Activated CD4-positive, alpha-beta T cell treated with anti-CD3 and anti-CD28 coated beads for 24 hours (primary cell): ENCODE measurements around the gene TPSB2.

Experiments
- DNase-seq, 2 donors: peaks; one replicate each; pipeline ENCODE4 v3.0.0-alpha.2; 2020; ENCODE audit warnings: low read depth in 2 of 2

TPSB2 gene

DNA sequence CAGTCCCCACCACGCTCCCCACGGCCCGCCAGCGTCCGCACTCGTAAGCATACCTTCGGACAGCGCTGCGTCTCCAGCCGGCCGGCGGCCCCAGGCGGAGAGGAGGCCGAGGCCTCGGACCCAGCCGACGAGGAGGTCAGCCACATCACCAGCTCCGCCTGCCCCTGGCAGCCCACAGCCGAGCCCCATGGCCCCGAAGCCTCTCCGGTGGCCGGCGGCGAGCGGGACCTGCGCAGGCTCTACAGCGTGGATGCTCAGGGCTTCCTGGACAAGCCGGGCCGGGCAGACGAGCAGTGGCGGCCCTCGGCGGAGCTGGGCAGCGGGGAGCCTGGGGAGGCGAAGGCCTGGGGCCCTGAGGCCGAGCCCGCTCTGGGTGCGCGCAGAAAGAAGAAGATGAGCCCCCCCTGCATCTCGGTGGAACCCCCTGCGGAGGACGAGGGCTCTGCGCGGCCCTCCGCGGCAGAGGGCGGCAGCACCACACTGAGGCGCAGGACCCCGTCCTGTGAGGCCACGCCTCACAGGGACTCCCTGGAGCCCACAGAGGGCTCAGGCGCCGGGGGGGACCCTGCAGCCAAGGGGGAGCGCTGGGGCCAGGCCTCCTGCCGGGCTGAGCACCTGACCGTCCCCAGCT is 9.8 kb downstream of the TPSB2 start:
- DNase-seq, result no peak

DNA sequence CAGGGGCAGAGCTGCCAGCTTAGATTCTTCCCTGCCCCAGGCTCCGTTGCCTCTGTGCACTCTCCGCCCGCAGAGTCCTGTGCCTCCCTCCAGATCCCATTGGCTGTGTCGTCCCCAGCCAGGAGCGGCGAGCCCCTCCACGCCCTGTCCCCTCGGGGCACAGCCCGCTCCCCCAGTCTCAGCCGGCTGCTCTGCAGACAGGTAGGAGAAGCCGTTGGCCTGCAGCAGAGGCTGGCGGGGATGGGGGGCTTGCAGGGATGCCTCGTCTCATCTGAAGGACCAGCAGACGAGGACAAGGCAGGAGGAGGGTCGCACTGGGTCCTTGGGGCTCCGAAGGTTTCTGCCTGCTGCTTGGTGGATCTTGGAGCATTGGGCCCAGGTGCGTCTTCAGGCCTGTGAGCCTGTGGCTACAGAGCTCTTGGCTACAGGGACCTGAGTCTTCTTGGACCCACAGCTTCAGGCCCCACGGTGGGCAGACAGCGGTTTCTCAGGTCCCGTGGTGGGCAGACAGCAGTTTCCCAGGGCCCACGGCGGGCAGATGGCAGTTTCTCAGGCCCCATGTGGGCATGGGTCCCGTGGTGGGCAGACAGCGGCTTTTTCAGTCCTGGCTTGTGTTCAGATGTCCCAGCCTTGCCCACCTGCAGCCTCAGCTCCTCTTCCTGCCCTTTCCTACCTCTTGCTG is 10.9 kb downstream of the TPSB2 start:
- DNase-seq, result no peak

DNA sequence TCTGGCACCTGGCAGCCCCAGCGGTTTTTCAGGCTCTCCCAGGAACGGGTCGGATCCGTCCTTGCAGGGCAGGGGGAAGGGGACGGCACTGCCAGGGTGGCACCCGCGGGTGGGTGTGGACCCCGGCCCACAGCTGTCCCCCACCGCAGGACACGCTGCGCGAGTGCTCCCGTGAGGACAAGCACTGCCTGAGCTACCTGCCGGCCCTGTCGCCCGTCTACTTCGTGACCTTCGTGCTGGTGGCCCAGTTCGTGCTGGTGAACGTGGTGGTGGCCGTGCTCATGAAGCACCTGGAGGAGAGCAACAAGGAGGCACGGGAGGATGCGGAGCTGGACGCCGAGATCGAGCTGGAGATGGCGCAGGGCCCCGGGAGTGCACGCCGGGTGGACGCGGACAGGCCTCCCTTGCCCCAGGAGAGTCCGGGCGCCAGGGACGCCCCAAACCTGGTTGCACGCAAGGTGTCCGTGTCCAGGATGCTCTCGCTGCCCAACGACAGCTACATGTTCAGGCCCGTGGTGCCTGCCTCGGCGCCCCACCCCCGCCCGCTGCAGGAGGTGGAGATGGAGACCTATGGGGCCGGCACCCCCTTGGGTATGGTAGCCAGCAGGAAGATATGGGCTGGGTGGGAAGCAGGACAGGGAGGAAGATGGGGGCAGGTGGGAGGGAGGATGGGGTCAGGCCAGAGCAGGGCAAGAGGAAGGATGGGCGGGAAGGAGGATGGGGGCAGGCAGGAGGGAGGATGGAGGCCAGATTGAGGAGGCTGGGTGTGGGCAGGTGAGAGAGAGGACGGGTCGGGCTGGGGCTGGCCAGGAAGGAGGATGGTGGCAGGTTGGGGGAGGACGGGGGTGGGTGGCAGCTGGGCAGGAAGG is 11.7 kb downstream of the TPSB2 start:
- no peak for DNase-seq

DNA sequence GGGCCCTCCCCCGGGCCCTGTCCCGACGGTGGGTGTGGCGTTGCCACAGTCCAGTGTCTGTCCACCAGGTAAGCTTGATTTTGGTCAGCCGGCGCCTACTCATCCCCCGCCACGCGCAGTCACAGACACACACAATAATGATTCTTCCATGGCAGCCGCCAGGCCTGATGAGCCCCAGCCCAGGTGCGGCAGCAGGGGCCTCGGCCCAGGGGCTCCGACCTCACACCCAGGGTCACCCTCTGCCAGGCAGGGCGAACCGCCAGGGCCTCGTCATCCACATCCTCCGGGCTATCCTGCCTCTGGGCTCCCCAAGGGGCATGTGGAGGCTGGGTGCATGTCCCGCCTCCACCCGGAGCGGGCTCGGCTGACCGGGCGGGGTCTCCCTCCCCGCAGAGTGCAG is 12.5 kb downstream of the TPSB2 start:
- DNase-seq, result no peak

DNA sequence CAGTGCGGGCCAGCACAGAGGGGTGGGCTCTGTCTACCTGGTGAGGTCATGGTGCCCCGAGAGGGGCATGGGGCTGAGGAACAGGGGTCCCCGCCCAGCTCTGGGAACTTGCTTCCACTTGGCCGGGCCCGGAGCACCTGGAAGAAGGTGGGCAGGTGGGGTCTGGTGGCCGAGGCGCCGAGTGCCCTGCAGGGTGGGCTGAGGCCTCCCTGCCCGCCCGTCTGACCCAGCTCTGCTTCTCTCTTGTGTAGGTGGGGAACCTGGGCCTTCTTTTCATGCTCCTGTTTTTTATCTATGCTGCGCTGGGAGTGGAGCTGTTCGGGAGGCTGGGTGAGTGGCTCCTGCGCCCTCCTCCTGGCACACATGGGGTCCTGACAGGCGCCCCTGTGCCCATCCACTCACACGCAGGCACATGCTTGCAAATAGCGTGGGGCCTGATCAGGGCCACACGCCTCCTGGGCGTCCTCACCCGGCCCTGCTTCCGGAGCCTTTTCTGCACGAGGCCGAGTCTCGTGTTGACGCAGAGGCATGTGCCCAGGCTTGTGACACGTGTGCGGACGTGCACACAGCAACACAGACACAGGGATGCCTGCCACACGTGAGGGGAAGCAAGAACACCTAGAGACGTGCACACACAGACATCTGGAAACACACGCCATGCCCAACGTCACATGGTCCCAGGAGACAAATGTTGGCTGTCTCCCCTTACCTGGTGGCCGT is 13.1 kb downstream of the TPSB2 start:
- no peak for DNase-seq

DNA sequence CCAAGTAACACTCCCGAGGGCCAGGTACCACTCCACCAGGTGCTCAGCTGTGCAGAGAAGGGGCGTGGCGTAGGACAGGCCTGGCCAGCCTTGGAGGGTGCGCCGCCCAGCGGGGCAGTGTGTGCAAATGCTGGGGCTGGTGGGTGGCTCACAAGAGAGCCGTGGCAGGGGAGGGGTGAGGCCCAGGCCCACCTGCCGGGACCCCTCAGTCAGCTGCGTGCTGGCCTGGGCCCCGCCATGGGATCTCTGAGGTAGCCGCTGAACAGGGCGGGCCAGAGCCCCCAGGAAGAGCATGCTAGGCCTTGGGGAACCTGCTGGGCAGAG is 13.7 kb downstream of the TPSB2 start:
- DNase-seq, result no peak

DNA sequence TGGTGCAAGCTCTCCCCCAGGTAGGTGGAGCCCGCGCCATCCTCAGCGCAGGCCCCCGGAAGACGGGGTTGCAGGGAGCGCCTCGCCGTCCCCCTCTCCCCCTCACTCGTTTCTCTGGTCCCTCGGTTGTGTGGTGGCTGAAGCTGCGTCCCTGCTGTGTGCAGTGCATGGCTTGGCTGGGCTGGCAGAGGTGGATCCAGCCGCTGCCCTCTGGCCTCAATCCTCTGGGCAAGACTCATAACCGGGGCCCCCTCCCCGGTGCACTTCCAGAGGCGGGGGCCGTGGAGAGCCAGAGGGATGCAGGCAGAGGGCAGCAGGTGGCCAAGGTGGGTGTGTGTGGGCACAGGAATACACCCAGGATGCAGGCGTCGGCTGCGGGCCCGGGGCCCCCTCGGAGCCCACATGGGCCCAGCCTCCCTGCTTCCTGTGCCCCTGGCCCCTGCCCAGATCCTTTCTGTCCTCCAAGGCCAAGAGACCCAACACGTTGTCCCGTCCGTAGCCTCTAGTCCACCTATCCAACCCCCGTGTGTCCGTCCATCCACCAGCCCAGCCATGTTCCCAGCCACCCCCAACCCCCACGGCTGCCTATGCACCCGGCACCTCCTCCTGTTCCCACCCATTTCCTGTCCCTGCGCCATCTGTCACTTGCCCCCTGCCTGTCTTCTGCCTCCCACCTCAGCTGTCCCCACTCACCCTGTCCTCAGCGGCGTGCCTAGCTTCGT is 14.2 kb downstream of the TPSB2 start:
- DNase-seq, result no peak

DNA sequence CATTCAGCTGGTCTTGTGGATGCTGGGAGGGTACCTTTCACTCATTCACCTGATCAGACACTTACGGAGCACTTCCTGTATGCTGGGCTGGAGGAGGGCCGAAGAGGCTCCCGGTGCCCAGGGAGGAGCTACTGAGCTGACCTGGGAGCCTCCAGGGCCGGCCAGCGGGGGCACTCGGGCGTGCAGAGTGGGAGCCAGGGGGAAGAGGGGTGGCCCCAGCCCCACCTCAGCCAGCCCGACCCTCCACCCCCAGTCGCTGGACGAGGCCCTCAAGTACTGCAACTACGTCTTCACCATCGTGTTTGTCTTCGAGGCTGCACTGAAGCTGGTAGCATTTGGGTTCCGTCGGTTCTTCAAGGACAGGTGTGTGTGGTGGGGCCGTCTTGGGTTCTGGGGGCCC is 15.3 kb downstream of the TPSB2 start:
- no peak for DNase-seq

DNA sequence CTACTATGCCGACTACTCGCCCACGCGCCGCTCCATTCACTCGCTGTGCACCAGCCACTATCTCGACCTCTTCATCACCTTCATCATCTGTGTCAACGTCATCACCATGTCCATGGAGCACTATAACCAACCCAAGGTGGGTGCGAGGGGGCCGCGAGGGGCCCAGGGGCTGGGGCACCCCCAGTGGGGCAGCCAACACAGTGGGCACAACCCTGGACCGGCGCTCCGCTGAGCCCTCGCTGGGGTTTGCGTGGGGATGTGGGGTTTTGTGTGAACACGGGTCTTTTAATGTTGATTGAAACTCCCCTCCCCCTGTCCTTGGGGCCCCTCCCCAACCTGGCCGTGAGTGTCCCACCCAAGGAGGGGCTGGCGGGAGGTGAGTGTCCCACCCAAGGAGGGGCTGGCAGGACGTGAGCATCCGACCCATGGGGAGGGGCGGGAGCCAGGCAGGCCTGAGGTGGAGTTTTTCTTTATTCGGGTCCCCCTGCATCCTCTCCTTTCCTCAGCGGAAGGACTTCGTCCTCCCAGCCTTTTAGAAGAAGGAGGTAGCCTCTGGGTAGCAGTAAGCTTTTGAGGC is 16.1 kb downstream of the TPSB2 start:
- DNase-seq, result no peak

DNA sequence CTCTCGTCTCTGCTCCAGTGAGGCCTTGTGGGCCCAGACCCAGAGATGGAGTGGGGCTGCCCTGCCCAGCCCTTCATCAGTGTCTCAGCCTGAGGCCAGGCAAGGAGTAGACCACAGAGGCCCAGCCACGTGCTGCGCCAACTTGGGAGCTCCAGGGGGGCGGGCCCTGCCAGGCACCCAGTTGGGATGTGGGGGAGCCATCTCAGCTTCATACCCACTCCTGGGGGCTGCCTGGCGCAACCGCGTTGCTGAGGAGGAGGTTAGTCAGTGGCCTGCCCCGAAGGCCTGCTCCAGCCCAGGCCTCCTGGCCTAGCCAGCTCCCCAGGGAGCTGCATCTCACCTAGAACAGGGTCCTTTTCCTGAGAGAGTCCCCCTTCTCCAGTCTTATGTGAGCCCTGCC is 16.8 kb downstream of the TPSB2 start:
- no peak for DNase-seq

DNA sequence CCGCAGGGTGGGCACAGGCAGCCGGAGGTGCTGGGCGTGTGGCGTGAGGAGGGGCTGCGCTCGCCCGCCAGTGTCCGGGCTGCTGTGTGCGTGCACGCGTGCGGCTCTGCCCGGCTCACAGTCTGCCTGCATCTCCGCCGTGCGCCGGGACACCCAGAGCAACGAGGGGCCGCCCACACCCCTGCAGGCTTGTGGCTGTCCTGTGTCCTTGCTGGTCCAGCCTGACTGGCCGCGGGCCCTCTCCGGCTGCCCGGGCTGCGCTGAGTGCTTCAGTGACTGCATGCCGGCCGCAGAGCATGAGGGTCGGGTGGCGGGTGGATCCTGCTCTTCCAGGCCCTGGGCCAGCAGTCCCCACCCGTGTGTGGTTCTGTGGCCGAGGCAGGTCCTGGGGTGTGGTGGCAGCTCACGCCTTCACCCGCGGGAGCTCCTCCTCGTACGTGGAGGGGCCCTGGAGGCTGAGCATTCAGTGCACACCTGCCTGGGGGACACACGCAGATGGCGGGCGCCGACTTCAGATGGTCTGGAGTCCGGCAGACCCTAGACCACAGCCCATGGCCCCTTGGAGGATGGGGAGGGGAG is 17.3 kb downstream of the TPSB2 start:
- no peak for DNase-seq

DNA sequence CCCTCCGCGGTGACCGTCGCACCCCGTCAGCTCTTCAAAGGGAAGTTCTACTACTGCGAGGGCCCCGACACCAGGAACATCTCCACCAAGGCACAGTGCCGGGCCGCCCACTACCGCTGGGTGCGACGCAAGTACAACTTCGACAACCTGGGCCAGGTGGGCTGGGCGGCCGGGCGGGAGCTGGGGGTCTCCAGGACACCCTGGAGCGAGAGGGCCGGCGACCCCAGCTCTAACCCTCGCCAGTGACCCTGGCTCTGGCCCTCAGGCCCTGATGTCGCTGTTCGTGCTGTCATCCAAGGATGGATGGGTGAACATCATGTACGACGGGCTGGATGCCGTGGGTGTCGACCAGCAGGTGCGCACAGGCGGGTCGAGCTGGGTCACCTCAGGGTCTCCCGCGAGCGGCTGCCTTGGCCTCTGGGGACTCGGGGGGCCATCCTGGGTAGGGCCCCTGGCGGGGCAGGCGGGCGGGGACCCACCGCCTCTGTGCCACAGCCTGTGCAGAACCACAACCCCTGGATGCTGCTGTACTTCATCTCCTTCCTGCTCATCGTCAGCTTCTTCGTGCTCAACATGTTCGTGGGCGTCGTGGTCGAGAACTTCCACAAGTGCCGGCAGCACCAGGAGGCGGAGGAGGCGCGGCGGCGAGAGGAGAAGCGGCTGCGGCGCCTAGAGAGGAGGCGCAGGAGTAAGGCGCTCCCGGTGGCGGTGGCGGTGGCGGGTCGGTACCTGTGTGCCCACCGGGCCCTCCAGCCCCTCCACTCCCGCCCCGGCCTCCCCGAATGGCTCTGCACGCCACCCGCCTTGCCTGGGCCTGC is 18.3 kb downstream of the TPSB2 start:
- no peak for DNase-seq

DNA sequence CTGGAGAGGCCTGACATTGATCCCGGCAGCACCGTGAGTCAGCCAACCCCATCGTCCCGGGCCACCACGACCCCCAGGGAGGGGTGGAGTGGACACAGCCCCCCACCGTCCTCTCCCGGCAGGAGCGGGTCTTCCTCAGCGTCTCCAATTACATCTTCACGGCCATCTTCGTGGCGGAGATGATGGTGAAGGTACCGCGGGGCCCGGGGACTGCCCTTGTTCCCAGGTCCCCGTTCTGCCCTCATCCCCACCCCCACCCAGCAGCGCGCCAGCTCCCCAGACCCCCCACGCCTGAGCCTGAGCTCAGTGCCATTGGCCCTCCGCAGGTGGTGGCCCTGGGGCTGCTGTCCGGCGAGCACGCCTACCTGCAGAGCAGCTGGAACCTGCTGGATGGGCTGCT is 19.5 kb downstream of the TPSB2 start:
- no peak for DNase-seq

DNA sequence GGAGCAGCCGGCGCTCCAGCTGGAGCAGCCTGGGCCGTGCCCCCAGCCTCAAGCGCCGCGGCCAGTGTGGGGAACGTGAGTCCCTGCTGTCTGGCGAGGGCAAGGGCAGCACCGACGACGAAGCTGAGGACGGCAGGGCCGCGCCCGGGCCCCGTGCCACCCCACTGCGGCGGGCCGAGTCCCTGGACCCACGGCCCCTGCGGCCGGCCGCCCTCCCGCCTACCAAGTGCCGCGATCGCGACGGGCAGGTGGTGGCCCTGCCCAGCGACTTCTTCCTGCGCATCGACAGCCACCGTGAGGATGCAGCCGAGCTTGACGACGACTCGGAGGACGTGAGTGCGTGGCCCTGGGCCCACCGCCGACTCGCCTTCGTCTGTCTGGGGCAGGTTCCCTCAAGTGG is 20.9 kb downstream of the TPSB2 start:
- no peak for DNase-seq

DNA sequence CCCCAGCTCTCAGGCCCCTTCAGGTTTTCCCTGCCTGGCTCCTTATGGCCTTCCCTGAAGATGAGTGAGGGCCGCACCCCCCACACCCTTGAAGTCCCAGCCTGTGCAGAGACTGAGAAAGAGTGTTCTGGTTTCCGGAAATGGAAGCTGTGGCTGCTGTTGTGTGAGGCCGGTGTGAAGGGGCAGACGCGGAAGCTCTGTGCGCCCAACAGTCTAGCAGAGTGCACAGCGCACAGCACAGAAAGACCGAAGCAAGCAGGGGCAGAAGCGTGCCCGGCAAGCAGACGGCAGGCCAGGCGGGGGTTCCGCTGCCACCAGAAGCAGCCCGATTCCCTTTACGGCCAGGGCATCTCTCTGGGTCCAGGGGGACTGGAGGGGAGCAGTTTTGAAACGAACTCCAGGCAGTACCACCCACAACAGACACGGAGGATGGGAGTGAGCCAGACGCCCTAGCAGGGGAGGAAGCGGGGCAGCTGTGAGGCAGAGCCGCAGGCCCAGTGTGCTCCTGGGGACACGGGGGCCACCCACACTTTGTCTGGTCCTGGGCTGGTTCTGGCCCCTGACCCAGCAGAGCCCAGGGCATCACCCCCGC is 21.6 kb downstream of the TPSB2 start:
- DNase-seq, result no peak

DNA sequence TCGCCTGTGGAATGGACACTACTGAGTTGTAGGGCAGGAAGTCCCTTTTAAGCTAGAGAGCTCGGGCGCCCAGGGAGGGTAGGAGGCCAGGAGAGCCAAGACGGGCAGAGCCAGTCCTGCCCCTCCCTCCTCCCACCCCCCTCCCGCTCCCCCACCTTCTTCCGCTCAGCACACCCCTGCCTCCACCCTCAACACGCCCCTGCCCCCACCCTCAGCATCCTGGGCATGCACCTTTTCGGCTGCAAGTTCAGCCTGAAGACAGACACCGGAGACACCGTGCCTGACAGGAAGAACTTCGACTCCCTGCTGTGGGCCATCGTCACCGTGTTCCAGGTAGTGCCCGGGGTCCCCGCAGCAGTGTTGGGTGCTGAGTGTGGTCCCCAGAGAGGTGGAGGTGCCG is 23.2 kb downstream of the TPSB2 start:
- no peak for DNase-seq

DNA sequence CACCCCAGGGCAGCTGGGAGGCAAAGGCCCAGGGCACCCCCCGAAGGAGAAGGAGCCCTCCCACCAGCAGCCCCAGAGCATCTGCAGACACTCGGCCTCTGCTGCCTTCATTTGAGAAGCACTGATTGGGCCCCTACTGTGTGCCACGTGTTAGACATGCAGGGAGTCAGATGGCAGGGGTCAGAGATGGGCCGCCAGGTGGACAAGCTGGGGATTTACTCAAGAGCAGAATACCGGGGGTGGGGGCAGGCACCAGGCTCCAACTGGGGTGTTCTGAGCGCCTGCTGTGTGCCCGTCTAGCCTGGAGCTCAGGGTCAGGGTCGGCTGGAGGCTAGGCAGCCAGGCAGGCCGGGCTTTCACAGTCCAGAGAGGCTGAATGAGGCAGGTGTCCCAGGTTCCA is 23.7 kb downstream of the TPSB2 start:
- no peak for DNase-seq

DNA sequence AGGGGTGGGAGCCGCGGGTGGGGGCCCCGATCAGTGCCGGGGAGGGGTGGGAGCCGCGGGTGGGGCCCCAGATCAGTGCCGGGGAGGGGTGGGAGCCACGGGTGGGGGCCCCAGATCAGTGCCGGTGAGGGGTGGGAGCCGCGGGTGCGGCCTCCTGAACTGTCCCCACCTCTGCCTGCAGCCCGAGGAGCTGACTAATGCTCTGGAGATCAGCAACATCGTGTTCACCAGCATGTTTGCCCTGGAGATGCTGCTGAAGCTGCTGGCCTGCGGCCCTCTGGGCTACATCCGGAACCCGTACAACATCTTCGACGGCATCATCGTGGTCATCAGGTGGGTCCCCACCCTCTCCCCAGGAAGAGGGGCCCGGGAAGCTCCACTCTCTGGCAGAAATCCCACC is 25.1 kb downstream of the TPSB2 start:
- no peak for DNase-seq

DNA sequence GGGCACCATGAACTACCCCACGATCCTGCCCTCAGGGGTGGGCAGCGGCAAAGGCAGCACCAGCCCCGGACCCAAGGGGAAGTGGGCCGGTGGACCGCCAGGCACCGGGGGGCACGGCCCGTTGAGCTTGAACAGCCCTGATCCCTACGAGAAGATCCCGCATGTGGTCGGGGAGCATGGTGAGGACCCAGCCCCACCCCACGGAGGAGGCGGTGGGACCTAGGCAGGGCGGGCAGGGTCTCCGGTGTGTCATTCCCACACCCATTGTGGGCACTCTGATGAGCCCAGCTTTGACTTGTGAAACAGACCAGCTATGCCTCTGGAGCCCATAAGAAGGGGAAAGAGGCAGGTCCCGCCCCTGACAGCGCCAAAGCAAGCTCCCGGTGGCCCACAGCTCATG is 27.7 kb downstream of the TPSB2 start:
- DNase-seq, result no peak

DNA sequence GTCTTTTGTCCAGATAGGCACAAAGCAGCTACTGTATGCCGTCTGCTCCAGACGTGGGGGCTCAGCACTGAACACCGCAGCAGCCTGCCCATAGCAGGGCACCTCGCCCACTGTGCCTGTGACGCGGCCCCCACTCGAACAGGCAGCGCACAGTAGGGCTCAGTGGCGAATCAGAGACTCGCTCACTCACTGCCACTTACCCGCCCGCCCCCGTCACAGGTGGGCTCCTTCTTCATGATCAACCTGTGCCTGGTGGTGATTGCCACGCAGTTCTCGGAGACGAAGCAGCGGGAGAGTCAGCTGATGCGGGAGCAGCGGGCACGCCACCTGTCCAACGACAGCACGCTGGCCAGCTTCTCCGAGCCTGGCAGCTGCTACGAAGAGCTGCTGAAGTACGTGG is 28.5 kb downstream of the TPSB2 start:
- no peak for DNase-seq
